ENCODE results near the gene DHRS7C.

DHRS7C gene

GRCh38 chr17:9810100-9810949, 18.9 kb upstream of the DHRS7C start:
- TF ChIP-seq, protein P1, sequence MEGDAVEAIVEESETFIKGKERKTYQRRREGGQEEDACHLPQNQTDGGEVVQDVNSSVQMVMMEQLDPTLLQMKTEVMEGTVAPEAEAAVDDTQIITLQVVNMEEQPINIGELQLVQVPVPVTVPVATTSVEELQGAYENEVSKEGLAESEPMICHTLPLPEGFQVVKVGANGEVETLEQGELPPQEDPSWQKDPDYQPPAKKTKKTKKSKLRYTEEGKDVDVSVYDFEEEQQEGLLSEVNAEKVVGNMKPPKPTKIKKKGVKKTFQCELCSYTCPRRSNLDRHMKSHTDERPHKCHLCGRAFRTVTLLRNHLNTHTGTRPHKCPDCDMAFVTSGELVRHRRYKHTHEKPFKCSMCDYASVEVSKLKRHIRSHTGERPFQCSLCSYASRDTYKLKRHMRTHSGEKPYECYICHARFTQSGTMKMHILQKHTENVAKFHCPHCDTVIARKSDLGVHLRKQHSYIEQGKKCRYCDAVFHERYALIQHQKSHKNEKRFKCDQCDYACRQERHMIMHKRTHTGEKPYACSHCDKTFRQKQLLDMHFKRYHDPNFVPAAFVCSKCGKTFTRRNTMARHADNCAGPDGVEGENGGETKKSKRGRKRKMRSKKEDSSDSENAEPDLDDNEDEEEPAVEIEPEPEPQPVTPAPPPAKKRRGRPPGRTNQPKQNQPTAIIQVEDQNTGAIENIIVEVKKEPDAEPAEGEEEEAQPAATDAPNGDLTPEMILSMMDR (IDR thresholded peaks at IDR 0.05; ENCODE audit: low read depth, low read length): no peak
- no peak overlapping the region for H3K4me3 ChIP-seq (ENCODE audit: low read depth, low read length)

- no peak overlapping the region for H3K4me3 ChIP-seq (ENCODE audit: low read depth, low read length)
- TF ChIP-seq, protein P1 (IDR thresholded peaks at IDR 0.05; ENCODE audit: low read depth, low read length): no peak
These were observed 18.0 kb upstream of the DHRS7C start for GRCh38 chr17:9809409-9809808.

- TF ChIP-seq, protein P1 (IDR thresholded peaks at IDR 0.05; ENCODE audit: low read depth, low read length): no peak
- no peak overlapping the region for H3K4me3 ChIP-seq (ENCODE audit: low read depth, low read length)
These were observed 15.3 kb upstream of the DHRS7C start for GRCh38 chr17:9806699-9807098.

DNA sequence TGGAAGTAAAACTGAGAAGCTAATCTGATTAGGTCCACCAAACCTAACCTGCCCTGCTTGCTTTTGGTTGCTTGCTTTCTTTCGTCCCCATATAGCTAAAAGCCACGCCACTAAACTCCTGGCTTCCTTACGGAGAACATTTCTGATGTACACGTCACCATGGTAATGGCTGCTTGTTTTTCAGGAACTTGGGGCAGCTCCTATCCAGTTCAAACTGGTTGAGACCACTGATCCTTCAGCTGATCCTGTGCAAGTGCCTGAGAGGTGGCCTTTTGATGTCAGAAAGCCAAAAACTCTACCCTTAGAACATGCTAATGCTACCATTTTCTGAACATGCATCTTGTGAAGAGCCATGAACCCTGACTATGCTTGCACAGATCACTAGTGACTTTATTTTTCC, 14.4 kb upstream of the DHRS7C start:
- TF ChIP-seq, protein P1 (IDR thresholded peaks at IDR 0.05; ENCODE audit: low read depth, low read length): no peak

GRCh38 chr17:9802697-9803096, 11.3 kb upstream of the DHRS7C start:
- TF ChIP-seq, protein P1 (IDR thresholded peaks at IDR 0.05; ENCODE audit: low read depth, low read length): no peak
- H3K4me3 ChIP-seq (ENCODE audit: low read depth, low read length): no peak overlapping the region

More for the DNA sequence above, 14.4 kb upstream of the DHRS7C start:
- H3K4me3 ChIP-seq (ENCODE audit: low read depth, low read length): no peak overlapping the region

DNA sequence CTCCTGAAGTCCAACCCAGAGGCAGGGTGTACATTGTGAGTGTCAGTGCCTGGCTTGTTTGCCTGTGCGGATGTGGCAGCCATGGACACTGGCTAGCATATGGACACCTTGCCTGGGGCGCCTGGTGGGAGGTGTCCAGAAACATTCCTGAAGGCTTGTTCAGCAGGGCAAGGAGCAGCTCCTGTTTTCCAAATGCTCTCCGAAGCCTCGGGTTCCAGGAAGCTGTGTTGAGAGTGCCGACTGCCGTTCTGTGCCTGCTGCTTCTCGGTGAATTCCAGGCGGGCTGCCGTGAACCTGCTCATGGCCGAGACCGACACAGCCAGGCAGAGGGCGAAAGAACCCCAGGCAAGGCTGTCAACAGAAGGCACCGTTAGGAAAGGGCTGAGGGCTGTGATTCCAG, 10.9 kb upstream of the DHRS7C start:
- H3K4me3 ChIP-seq (ENCODE audit: low read depth, low read length): no peak overlapping the region
- TF ChIP-seq, protein P1 (IDR thresholded peaks at IDR 0.05; ENCODE audit: low read depth, low read length): no peak

GRCh38 chr17:9801505-9801904, 10.1 kb upstream of the DHRS7C start:
- H3K4me3 ChIP-seq (ENCODE audit: low read depth, low read length): no peak overlapping the region
- TF ChIP-seq, protein P1 (IDR thresholded peaks at IDR 0.05; ENCODE audit: low read depth, low read length): no peak

Measured in WI38 (cell line).